ENCODE results near the gene GAK.

GAK gene

DNA sequence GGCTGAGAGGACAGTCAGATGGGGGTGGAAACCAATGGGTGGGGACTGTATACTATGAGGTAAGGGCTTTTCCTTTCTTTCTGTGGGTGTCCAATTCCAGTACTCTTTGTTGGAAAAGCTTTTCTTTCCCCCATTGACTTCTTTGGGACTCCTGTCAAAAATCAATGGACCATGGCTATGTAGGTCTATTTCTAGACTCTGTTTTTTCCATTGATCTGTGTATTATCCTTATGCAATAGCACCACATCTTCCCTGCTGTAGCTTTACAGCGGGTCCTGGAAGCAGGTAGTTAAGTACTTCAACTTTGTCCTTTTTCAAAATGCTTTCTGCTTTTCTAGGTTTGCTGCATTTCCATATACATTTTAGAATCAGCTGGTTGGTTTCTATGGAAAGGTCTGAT lies 94.3 kb downstream of the GAK start:
- Histone ChIP-seq H4K20me1 (ENCODE audit: insufficient read depth, low read length) (no peaks in the 10 kb centered on the region), H3K9ac (ENCODE audit: low read depth, low read length) (no peak overlapping the region), H3K79me2 (ENCODE audit: insufficient read depth, low read length) (no peaks in the 10 kb centered on the region), H3K4me1 (ENCODE audit: insufficient read depth, low read length) (no peaks in the 10 kb centered on the region), H3K4me2 (ENCODE audit: insufficient read depth, low read length) (no peak overlapping the region), H3K9me3 (ENCODE audit: insufficient read depth, low read length, severe bottlenecking) (peaks cover 19% of the 10 kb centered on the region), H3K4me3 (ENCODE audit: low read depth in 1 of 2, low read length in 2 of 2) (no peak overlapping the region), H3K27ac (ENCODE audit: low read length) (no peak overlapping the region), H2AFZ (ENCODE audit: low read depth, low read length) (no peak overlapping the region), H3K27me3 (ENCODE audit: insufficient read depth, low read length, poor library complexity) (no peaks in the 10 kb centered on the region), H3K36me3 (ENCODE audit: insufficient read depth, low read length) (peaks cover 2% of the 10 kb centered on the region; the same call in 1 of the 2 replicates)
- TF ChIP-seq, protein P1, sequence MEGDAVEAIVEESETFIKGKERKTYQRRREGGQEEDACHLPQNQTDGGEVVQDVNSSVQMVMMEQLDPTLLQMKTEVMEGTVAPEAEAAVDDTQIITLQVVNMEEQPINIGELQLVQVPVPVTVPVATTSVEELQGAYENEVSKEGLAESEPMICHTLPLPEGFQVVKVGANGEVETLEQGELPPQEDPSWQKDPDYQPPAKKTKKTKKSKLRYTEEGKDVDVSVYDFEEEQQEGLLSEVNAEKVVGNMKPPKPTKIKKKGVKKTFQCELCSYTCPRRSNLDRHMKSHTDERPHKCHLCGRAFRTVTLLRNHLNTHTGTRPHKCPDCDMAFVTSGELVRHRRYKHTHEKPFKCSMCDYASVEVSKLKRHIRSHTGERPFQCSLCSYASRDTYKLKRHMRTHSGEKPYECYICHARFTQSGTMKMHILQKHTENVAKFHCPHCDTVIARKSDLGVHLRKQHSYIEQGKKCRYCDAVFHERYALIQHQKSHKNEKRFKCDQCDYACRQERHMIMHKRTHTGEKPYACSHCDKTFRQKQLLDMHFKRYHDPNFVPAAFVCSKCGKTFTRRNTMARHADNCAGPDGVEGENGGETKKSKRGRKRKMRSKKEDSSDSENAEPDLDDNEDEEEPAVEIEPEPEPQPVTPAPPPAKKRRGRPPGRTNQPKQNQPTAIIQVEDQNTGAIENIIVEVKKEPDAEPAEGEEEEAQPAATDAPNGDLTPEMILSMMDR (IDR thresholded peaks at IDR 0.05; ENCODE audit: borderline replicate concordance, extremely low read depth, low read length, poor library complexity, severe bottlenecking) = no peak
- no peak for TF ChIP-seq EZH2 (IDR thresholded peaks at IDR 0.05; ENCODE audit: borderline replicate concordance, low read depth, low read length, severe bottlenecking)
- DNase-seq = no peak
- ATAC-seq (ENCODE audit: insufficient read depth, low read depth) = no peak

DNA sequence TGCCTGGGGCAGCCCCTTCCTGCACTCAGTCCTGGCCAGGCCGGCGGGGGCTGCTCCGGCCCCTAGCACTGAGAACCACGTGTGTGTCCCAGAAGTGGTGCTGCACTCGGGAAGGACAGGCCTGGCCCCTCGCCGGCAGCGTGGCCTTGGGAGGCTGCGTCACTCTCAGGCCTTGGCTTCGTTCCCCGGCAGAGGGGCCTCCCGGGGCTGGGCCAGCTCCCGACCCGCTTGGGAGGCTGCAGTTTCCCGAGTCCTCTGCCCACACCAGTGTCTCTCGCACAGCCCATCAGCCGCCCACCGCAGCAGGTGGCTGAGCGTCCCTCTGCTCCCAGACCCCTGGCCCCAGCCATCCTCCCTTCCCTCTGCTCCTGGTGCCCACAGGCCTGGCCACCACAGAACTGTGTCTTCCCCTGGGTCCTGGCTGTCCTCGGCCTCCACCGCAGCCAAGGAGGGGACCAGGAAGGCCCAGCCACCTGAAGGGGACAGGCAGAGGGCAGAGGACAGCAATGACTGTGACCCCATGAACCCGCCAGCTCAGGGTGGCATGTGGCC lies 95.3 kb downstream of the GAK start:
- TF ChIP-seq, protein P1 (IDR thresholded peaks at IDR 0.05; ENCODE audit: borderline replicate concordance, extremely low read depth, low read length, poor library complexity, severe bottlenecking) = no peak
- TF ChIP-seq EZH2 (IDR thresholded peaks at IDR 0.05; ENCODE audit: borderline replicate concordance, low read depth, low read length, severe bottlenecking) = no peak
- no peaks in the 10 kb centered on the region; the same call in 1 of the 2 replicates for H3K36me3 ChIP-seq (ENCODE audit: insufficient read depth, low read length)
- no peaks in the 10 kb centered on the region for H3K4me1 ChIP-seq (ENCODE audit: insufficient read depth, low read length)
- H3K27me3 ChIP-seq (ENCODE audit: insufficient read depth, low read length, poor library complexity) = no peaks in the 10 kb centered on the region
- peaks cover 17% of the 10 kb centered on the region for H3K9me3 ChIP-seq (ENCODE audit: insufficient read depth, low read length, severe bottlenecking)
- H3K79me2 ChIP-seq (ENCODE audit: insufficient read depth, low read length) = no peaks in the 10 kb centered on the region
- H3K4me3 ChIP-seq (ENCODE audit: low read depth in 1 of 2, low read length in 2 of 2) = no peak overlapping the region
- H3K27ac ChIP-seq (ENCODE audit: low read length) = no peak overlapping the region
- no peaks in the 10 kb centered on the region for H4K20me1 ChIP-seq (ENCODE audit: insufficient read depth, low read length)
- no peak overlapping the region for H2AFZ ChIP-seq (ENCODE audit: low read depth, low read length)
- H3K9ac ChIP-seq (ENCODE audit: low read depth, low read length) = no peak overlapping the region
- DNase-seq (no peak), ATAC-seq (ENCODE audit: insufficient read depth, low read depth) (no peak)
- no peak overlapping the region for H3K4me2 ChIP-seq (ENCODE audit: insufficient read depth, low read length)

DNA sequence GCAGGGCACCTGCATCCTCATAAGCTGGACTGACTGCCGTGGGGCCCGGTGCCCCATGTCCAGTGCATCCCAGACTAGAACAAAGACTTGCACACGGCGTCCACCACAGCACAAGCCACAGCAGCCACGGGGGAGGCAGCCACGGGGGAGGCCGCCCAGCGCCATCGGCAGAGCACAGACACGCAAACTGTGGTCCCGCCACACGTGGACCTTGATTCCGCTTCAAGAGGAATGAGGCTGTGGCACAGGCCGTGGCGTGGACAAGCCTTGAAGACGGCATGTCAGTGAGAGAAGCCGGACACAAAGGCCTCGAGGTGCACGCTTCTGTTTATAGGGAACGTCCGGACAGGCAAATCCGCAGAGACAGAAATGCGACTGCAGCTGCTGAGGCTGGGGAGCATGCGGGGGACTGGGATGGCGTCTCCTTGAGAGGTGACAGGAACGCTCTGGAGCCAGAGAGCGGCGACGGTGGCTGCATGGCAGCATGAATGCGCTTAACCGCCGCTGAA lies 96.1 kb downstream of the GAK start:
- no peaks in the 10 kb centered on the region for H4K20me1 ChIP-seq (ENCODE audit: insufficient read depth, low read length)
- no peak overlapping the region for H3K4me3 ChIP-seq (ENCODE audit: low read depth in 1 of 2, low read length in 2 of 2)
- H3K4me2 ChIP-seq (ENCODE audit: insufficient read depth, low read length) = no peak overlapping the region
- H3K27me3 ChIP-seq (ENCODE audit: insufficient read depth, low read length, poor library complexity) = no peaks in the 10 kb centered on the region
- no peak overlapping the region for H3K27ac ChIP-seq (ENCODE audit: low read length)
- H3K9me3 ChIP-seq (ENCODE audit: insufficient read depth, low read length, severe bottlenecking) = peaks cover 16% of the 10 kb centered on the region
- no peak for TF ChIP-seq EZH2 (IDR thresholded peaks at IDR 0.05; ENCODE audit: borderline replicate concordance, low read depth, low read length, severe bottlenecking)
- TF ChIP-seq, protein P1 (IDR thresholded peaks at IDR 0.05; ENCODE audit: borderline replicate concordance, extremely low read depth, low read length, poor library complexity, severe bottlenecking) = no peak
- no peak overlapping the region for H3K9ac ChIP-seq (ENCODE audit: low read depth, low read length)
- H3K4me1 ChIP-seq (ENCODE audit: insufficient read depth, low read length) = no peaks in the 10 kb centered on the region
- H3K36me3 ChIP-seq (ENCODE audit: insufficient read depth, low read length) = no peaks in the 10 kb centered on the region
- ATAC-seq (ENCODE audit: insufficient read depth, low read depth) (no peak), DNase-seq (no peak)
- H3K79me2 ChIP-seq (ENCODE audit: insufficient read depth, low read length) = no peaks in the 10 kb centered on the region
- no peak overlapping the region for H2AFZ ChIP-seq (ENCODE audit: low read depth, low read length)
